Stimulated activated CD8-positive, alpha-beta memory T cell treated with anti-CD3 and anti-CD28 coated beads, Interleukin-7, amount 100 ng/mL, for 24 hours (primary cell): ENCODE results near the gene HMX1.

ENCODE experiments used
- DNase-seq: peaks from one replicate; pipeline ENCODE4 v3.0.0-alpha.2; 2020; ENCODE audit warnings: low read depth

Gene HMX1

GRCh38 chr4:8871417-8872401 is at the start of gene HMX1:
HMX1 (minus strand) TSS chr4:8871839; CDS start chr4:8871614, 225 bp downstream.
- no peak for DNase-seq

DNA sequence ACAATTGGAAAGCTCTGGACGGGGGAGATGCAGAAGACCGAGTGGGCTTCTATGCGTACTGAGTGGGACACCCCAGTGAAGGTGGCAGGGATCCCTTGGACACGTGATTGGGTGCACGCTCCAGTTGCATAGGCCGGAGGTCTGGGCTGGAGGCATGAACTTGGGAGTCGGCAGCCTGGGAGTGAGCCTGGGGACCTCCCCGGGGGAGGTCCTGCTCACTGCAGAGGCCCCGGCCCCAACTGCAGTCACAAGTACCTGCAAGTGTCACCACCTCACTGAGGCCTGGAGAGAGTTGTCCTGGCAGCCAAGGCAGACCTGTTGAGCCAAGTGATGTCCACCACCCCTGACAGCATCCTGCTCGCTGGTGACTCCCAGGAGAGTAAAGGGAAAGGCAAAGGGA is 49.3 kb upstream of the HMX1 start:
- no peak for DNase-seq

GRCh38 chr4:8920289-8920965 is 48.8 kb upstream of the HMX1 start:
- no peak for DNase-seq

DNA sequence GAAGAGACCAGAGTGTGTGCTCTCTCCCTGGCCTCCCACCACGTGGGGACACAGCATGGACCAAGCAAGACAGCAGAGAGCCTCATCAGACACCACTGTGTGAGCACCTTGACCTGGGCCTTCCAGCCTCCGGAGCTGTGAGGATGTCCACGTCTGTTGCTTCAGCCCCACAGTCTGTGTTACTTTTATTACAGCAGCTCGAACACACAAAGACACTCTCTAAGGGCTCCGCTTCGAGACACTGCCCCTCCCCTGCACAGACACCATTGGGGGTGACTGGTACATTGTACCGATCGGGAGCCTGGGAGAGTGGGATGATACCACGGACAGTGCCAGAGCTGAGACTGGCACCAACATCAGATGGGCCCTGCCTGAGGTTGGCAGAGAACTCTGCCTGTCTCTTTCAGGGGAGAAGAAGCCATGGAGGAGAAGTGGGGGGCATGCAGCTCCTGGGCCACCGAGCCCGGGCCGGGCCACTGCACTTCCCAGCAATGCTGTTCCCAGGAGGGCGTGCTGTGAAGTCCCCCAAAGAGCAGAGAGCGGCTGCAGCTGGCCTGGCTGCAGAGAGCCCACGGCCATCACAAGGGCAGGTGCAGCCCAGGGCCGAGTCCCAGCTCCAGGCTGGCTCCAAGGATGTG is 48.1 kb upstream of the HMX1 start:
- DNase-seq: no peak

DNA sequence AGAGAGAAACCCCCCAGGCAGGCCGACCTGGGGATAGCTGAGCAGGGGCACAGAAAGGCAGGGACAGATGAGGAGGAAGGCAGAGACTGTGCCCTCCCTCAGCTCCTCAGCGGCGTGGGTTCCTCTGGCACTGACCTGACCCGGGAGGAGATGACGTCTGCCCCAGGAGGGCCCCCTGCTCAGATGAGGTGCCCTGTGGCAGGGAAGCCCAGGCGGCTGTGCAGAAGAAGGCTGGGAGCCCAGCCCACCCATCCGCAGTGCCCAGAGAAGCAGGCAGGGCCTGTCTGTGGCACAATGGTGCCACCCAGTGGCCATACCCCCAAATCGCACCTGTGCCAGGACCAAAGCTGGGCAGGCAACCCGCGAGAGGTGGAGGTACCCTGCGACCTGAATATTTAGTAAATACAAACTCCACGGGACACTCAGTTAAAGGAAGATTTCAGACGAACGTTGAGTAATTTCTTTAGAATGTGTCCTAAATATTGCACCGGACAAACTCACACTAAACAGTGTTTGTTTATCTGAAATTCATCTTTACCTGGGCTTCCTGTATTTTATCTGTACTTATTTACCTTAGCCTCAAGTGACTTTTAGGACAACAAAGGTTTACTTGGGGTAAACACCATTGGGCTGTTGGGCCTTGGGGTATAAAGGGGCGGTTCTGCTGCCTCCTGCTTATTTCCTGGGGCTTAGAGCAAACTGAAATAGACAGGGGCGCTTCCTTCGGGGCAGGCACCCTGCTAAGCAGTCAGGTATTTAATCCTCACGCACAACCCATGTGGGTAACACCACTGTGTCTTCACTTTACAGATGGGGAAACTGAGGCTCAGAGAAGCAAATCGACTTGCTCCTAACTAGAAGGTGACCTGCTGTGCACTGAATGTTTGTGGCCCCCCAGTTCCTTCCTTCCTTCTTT is 46.5 kb upstream of the HMX1 start:
- peak; percentile 51 for DNase-seq

- no peak for DNase-seq
These were observed 45.7 kb upstream of the HMX1 start for GRCh38 chr4:8917321-8917811.

- DNase-seq: no peak
These were observed 45.3 kb upstream of the HMX1 start for GRCh38 chr4:8916906-8917305.

DNA sequence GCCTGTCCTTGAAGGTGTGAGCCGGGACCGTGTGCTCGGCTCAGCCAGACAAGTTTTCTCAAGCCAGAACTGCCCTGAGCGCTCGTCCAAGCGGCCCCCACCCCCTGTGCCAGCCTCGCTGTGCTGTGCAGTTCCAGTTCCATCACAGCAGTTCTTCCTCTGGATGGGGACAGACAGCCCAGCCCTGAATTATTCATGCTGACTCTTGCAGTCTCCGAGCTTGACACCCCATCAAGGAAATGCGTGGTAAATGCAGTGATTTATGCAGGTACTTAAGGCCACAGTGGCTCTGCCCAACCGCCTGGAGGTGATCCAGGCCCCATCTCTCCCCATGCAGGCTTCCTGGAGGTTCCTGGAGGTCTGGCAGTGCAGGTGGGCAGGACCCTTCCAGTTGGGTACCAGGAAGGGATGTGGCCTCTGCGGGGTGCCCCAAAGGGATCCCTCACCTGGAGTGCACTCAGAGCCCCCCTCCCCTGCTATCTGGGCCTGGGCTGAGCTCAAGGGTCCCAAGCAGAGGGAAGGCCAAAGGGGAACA is 44.8 kb upstream of the HMX1 start:
- DNase-seq: no peak

DNA sequence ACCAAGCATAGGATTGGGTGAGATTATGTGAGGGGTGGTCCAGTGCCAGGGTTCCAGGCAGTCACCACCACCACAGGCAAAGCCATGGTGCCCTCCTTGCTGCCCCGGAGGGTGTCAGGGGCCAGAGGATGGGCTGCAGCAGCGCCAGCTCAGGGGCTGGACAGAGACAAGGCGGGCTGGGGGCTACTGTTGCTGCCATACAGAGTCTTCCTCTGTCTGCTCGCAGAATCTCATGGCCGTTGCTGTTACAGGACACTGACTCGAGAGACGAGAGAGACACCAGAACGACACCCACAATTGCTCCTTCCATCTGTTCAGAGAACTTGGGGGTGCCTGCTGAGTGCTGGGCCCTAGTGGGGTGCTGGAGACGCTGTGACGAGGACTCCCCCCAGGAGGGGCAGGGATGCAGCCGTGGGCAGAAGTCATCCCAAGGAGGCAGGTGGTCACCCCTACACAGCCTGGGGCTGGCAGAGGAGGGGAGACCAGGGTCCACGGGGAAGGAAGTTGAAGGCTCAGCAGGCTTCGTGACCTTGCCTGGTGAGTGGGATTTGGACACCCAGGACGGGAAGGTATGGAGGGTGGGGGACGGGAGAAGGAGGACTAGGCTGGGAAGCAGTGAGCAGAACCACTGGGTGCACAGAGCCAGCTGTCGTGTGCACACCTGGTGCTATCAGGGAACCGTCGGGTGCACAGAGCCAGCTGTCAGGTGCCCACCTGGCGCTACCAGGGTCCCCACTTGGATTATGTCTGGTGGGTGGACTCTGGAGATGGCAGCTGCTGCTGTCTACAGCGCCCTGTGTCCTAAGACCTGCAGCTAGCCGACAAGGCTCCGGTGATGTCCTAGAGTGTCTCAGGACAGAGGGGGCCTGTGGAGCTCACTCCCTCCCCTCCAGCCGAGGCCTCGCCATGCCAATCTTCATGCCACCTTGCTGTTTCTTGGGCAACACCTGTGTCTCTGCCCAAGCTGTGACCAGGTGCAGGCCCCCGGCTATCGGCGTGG is 43.9 kb upstream of the HMX1 start:
- DNase-seq: no peak

DNA sequence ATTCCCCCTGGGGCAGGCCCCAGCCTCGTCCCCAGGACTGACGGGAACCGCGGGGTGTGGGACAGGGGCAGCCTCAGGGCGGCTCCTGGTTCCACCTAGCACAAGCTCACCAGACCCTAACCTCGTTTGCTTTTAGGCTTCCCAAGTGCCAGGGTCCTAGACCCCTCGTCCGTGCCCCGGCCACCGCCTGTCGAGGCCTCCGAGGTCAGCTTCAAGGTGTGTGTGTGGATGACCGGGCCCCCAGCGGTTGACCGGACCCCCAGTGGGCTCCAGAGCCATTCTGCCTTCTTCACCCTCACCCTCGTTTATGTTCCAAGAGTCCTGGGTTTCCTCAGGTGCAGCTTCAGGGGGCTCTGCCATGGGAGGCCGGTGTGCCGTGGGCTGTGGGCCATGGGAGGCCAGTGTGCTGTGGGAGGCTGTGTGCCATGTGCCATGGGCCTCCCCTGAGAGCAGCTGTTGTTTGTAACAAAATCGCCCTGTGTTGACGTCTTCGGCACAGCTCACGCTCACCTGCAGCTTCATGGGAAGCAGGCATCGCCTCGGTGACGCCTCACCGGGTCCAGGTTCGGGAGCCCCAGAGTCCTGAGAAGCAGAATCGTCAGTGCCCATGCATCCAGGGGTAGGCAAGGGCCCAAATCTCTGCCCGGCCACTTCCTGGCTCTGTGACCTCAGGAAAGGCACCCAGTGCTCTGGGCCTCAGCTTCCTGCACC is 43.0 kb upstream of the HMX1 start:
- no peak for DNase-seq

- DNase-seq: no peak
These were observed 42.3 kb upstream of the HMX1 start for GRCh38 chr4:8913858-8914460.

GRCh38 chr4:8913121-8913857 is 41.6 kb upstream of the HMX1 start:
- no peak for DNase-seq

GRCh38 chr4:8912506-8912905 is 40.9 kb upstream of the HMX1 start:
- no peak for DNase-seq

DNA sequence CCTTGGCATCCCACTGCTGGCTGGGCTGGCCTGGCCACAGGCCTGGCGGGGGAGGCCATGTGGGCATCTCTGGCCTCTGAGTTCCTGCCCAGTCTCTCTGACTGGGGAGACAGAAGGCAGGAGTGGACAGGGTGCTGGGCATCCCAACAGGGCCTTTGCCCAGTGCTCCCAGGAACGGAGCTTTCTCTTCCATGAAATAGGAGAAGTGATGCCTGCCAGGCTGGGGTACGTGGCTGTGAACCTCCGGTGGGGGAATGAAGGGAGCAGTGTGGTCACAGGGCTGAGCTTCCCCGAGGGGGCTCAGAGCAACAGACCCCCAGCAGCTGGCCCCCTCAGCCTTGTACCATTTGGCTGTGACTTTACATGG is 40.4 kb upstream of the HMX1 start:
- DNase-seq: no peak

- no peak for DNase-seq
These were observed 39.9 kb upstream of the HMX1 start for GRCh38 chr4:8911316-8912088.

GRCh38 chr4:8910822-8911315 is 39.2 kb upstream of the HMX1 start:
- no peak for DNase-seq

- DNase-seq: no peak
These were observed 38.6 kb upstream of the HMX1 start for GRCh38 chr4:8910100-8910821.
